Upper lobe of left lung (tissue), 6 donors: ENCODE results near the gene ZC2HC1B. TPM values are rescaled to one million over a fixed set of nuclear protein-coding genes. Genes with fewer than 3 reads are reported as not detected.
A peak's percentile ranks its signal among the peaks of the same experiment; 100 is the strongest.
"Not testable (repeated sequence)": the region's sequence is repeated elsewhere in the genome, so short reads cannot be mapped to it uniquely, and the experiment has no call there.

Experiments used
- ATAC-seq, 2 donors: fragments of 200-7000 bp; cut with Tn5 transposase; one replicate each; pipeline ENCODE4 v1.9.1; 2022; ENCODE audit warnings: mild to moderate bottlenecking in 2 of 2, moderate library complexity in 2 of 2; ENCODE audit not compliant: low FRiP score in 2 of 2
- DNase-seq, 2 donors: peaks; one replicate each; pipeline ENCODE4 v3.0.0-alpha.2; 2019 to 2020
- H3K27ac ChIP-seq, 4 donors: fragments of 200-600 bp; sonication (generic); one replicate each; pipeline ENCODE4 v1.5.1; 2016 to 2019
- H3K27me3 ChIP-seq, 4 donors: fragments of 200-600 bp; sonication (generic); one replicate each; pipeline ENCODE4 v1.5.1; 2017 to 2019
- H3K36me3 ChIP-seq, 4 donors: fragments of 200-600 bp; sonication (generic); one replicate each; pipeline ENCODE4 v1.5.1; 2016 to 2019
- H3K4me1 ChIP-seq, 4 donors: fragments of 200-600 bp; sonication (generic); one replicate each; pipeline ENCODE4 v1.5.1; 2018 to 2019
- H3K4me3 ChIP-seq, 4 donors: fragments of 200-600 bp; sonication (generic); one replicate each; pipeline ENCODE4 v1.5.1; 2017 to 2019; ENCODE audit warnings: mild to moderate bottlenecking in 2 of 4, moderate library complexity in 1 of 4
- H3K9me3 ChIP-seq, 4 donors: fragments of 200-600 bp; sonication (generic); one replicate each; pipeline ENCODE4 v1.5.1; 2018 to 2019
- CTCF ChIP-seq, 6 experiments: fragments of 450-650 bp in 4 of 6; fragments of 200-600 bp in 2 of 6; sonication (generic) in 2 of 6; IDR thresholded peaks; one replicate each; pipeline ENCODE4 v1.5.1; 2016 to 2019; ENCODE audit warnings: antibody characterized with exemption in 6 of 6
- EP300 ChIP-seq, 4 donors: sonication (generic); formaldehyde crosslinking; IDR thresholded peaks; one replicate each; pipeline ENCODE4 v1.5.1; 2017; ENCODE audit warnings: antibody characterized with exemption in 4 of 4, control low read depth in 2 of 4
- POLR2A ChIP-seq, 4 donors: fragments of 450-650 bp; IDR thresholded peaks; one replicate each; pipeline ENCODE4 v1.5.1; 2016 to 2017; ENCODE audit warnings: antibody characterized with exemption in 4 of 4, mild to moderate bottlenecking in 2 of 4
- POLR2AphosphoS5 ChIP-seq, 2 donors: sonication (generic); formaldehyde crosslinking; IDR thresholded peaks; one replicate each; pipeline ENCODE4 v1.5.1; 2017; ENCODE audit warnings: antibody characterized with exemption in 2 of 2
- WGBS, 2 donors: methylation state at CpG; one replicate each; pipeline ENCODE4 v1.1.5; 2017 to 2018; 5-methylcytosine and 5-hydroxymethylcytosine counted together
- total RNA-seq, 6 donors: library from RNA; depleted of rRNA in 4 of 6; stranded (reverse); fragments of >200 nt in 4 of 6; gene quantifications; one replicate each; pipeline versions ENCODE4 v1.1.0 to v1.2.1, GENCODE V29; 2016 to 2021
- donor health status: DM: no; HTN: no; CAD: no; lungs with moderate emphysema.
- donor health status: DM: no; HTN: yes; CAD: no; lungs with severe emphysema.

The ZC2HC1B gene
- total RNA-seq, 6 donors from 2014 or later = not detected

GRCh38 chr6:143845033-143845432, 19.2 kb upstream of the ZC2HC1B start:
- TF ChIP-seq CTCF (IDR thresholded peaks at IDR 0.05) = no peak
- TF ChIP-seq POLR2A (IDR thresholded peaks at IDR 0.05) = no peak
- no peak for TF ChIP-seq EP300 (IDR thresholded peaks at IDR 0.05)
- TF ChIP-seq POLR2AphosphoS5 (IDR thresholded peaks at IDR 0.05) = no peak
- H3K27ac ChIP-seq = peak overlapping the region in 2 of 4 donors; percentile 42 to 44

GRCh38 chr6:143851706-143852105, 12.6 kb upstream of the ZC2HC1B start:
- not testable (repeated sequence) for ATAC-seq, H3K4me1 ChIP-seq, H3K9me3 ChIP-seq, H3K27me3 ChIP-seq, H3K4me3 ChIP-seq, DNase-seq, H3K27ac ChIP-seq
- WGBS, 2 donors = 98% methylated on average over 3 of the region's 3 CpGs
- H3K36me3 ChIP-seq = peaks cover 9 to 88% (median 55%) of the 10 kb centered on the region in 4 donors

More at GRCh38 chr6:143845033-143845432, 19.2 kb upstream of the ZC2HC1B start:
- H3K4me1 ChIP-seq = peaks cover 16 to 25% (median 20%) of the 10 kb centered on the region in 4 donors
- DNase-seq (no peak), ATAC-seq (no peak)
- peaks cover 9 to 53% (median 38%) of the 10 kb centered on the region in 4 donors for H3K36me3 ChIP-seq
- no peaks in the 10 kb centered on the region for H3K9me3 ChIP-seq
- 51 to 65% methylated on average over 5 of the region's 5 CpGs for WGBS, 2 donors
- no peak overlapping the region for H3K4me3 ChIP-seq
- H3K27me3 ChIP-seq = no peaks in the 10 kb centered on the region

- not testable (repeated sequence) for H3K27me3 ChIP-seq, H3K27ac ChIP-seq, ATAC-seq, H3K4me1 ChIP-seq, H3K4me3 ChIP-seq, DNase-seq, H3K9me3 ChIP-seq
- 97 to 100% methylated on average over 1 of the region's 1 CpG for WGBS, 2 donors
- H3K36me3 ChIP-seq = peaks cover 5 to 88% (median 56%) of the 10 kb centered on the region in 4 donors
These were observed 9.2 kb upstream of the ZC2HC1B start for GRCh38 chr6:143855057-143855456.

GRCh38 chr6:143856762-143857161, 7.5 kb upstream of the ZC2HC1B start:
- H3K36me3 ChIP-seq = peaks cover 5 to 88% (median 52%) of the 10 kb centered on the region in 4 donors
- not testable (repeated sequence) for H3K27me3 ChIP-seq, H3K4me3 ChIP-seq, H3K4me1 ChIP-seq, H3K27ac ChIP-seq, H3K9me3 ChIP-seq, DNase-seq, ATAC-seq
- WGBS, 2 donors = 93 to 98% methylated on average over 5 to 6 of the region's 6 CpGs

GRCh38 chr6:143857651-143858050, 6.6 kb upstream of the ZC2HC1B start:
- peaks cover 0 to 3% (median 0%) of the 10 kb centered on the region in 4 donors for H3K9me3 ChIP-seq
- TF ChIP-seq POLR2AphosphoS5 (IDR thresholded peaks at IDR 0.05) = no peak
- no peak for TF ChIP-seq EP300 (IDR thresholded peaks at IDR 0.05)
- TF ChIP-seq POLR2A (IDR thresholded peaks at IDR 0.05) = no peak
- no peak for TF ChIP-seq CTCF (IDR thresholded peaks at IDR 0.05)
- no peak for DNase-seq
- H3K27ac ChIP-seq = no peak overlapping the region
- WGBS, 2 donors = 91 to 97% methylated on average over 5 of the region's 5 CpGs
- H3K27me3 ChIP-seq = no peaks in the 10 kb centered on the region
- H3K4me1 ChIP-seq = no peaks in the 10 kb centered on the region
- no peak for ATAC-seq
- peaks cover 10 to 88% (median 55%) of the 10 kb centered on the region in 4 donors for H3K36me3 ChIP-seq
- H3K4me3 ChIP-seq = no peak overlapping the region

- TF ChIP-seq CTCF (IDR thresholded peaks at IDR 0.05) (no peak), POLR2A (IDR thresholded peaks at IDR 0.05) (no peak), EP300 (IDR thresholded peaks at IDR 0.05) (no peak), POLR2AphosphoS5 (IDR thresholded peaks at IDR 0.05) (no peak)
- Histone ChIP-seq H3K4me1 (no peaks in the 10 kb centered on the region), H3K4me3 (no peak overlapping the region), H3K9me3 (peaks cover 0 to 3% (median 0%) of the 10 kb centered on the region in 4 donors), H3K36me3 (peaks cover 18 to 95% (median 66%) of the 10 kb centered on the region in 4 donors), H3K27me3 (no peaks in the 10 kb centered on the region), H3K27ac (no peak overlapping the region)
- WGBS, 2 donors = 95% methylated on average over 3 of the region's 3 CpGs
- no peak for DNase-seq
- ATAC-seq = no peak
These were observed 4.2 kb upstream of the ZC2HC1B start for GRCh38 chr6:143859891-143860660.
